Stimulated activated CD8-positive, alpha-beta memory T cell treated with anti-CD3 and anti-CD28 coated beads, Interleukin-4, amount 100 ng/mL, for 1 hour (primary cell): ENCODE measurements around the gene RNF167.
"Not testable (repeated sequence)": the region's sequence is repeated elsewhere in the genome, so short reads cannot be mapped to it uniquely, and the experiment has no call there.

Experiments
- DNase-seq, 2 donors: peaks; one replicate each; pipeline ENCODE4 v3.0.0-alpha.2; 2020; ENCODE audit warnings: low read depth in 2 of 2, low spot score in 1 of 2

The RNF167 gene

GRCh38 chr17:4902540-4902939 lies 37.5 kb upstream of the RNF167 start:
- DNase-seq = no peak

- DNase-seq = peak in 1 of 2 donors; percentile 57
These were observed 36.8 kb upstream of the RNF167 start, which contains the start of gene CHRNE for GRCh38 chr17:4903051-4903818. TSS of gene CHRNE (minus strand) at chr17:4903098. CDS start at chr17:4903063, 35 bp downstream.

- DNase-seq = not testable (repeated sequence)
These were observed 33.4 kb upstream of the RNF167 start for GRCh38 chr17:4906642-4907041.

- no peak for DNase-seq
These were observed 31.8 kb upstream of the RNF167 start for GRCh38 chr17:4908301-4908700.

GRCh38 chr17:4908711-4909496 lies 31.2 kb upstream of the RNF167 start:
- peak in 1 of 2 donors; percentile 46 for DNase-seq

- no peak for DNase-seq
These were observed 26.1 kb upstream of the RNF167 start for GRCh38 chr17:4913994-4914393.

GRCh38 chr17:4914551-4914950 lies 25.5 kb upstream of the RNF167 start:
- not testable (repeated sequence) for DNase-seq

- no peak for DNase-seq
These were observed 20.5 kb upstream of the RNF167 start for GRCh38 chr17:4919511-4920047.

GRCh38 chr17:4920351-4921048 lies 19.6 kb upstream of the RNF167 start:
- no peak for DNase-seq

- DNase-seq = no peak
These were observed 18.7 kb upstream of the RNF167 start for GRCh38 chr17:4921320-4921719.

GRCh38 chr17:4926577-4927335 lies 13.3 kb upstream of the RNF167 start:
- not testable (repeated sequence) for DNase-seq

- DNase-seq = no peak
These were observed 11.2 kb upstream of the RNF167 start for GRCh38 chr17:4928881-4929280.

- no peak for DNase-seq
These were observed 8.1 kb upstream of the RNF167 start, which contains the start of gene GP1BA for GRCh38 chr17:4931963-4932362. TSS of gene GP1BA (plus strand) at chr17:4932277. CDS start at chr17:4932605, 328 bp downstream.

- no peak for DNase-seq
These were observed 7.3 kb upstream of the RNF167 start for GRCh38 chr17:4932756-4933155.

- no peak for DNase-seq
These were observed 6.4 kb upstream of the RNF167 start for GRCh38 chr17:4933646-4934045.

- DNase-seq = no peak
These were observed 5.7 kb upstream of the RNF167 start for GRCh38 chr17:4934173-4934979.

- no peak for DNase-seq
These were observed 4.4 kb upstream of the RNF167 start for GRCh38 chr17:4935650-4936049.

GRCh38 chr17:4936436-4936835 lies 3.6 kb upstream of the RNF167 start:
- DNase-seq = no peak

GRCh38 chr17:4937553-4937952 lies 2.5 kb upstream of the RNF167 start:
- DNase-seq = no peak

GRCh38 chr17:4938069-4938491 lies 2.0 kb upstream of the RNF167 start:
- DNase-seq = no peak
